CD4-positive, alpha-beta T cell treated with Interleukin-4 for 1 hour (primary cell): ENCODE data around the gene PF4V1.
"Not testable (repeated sequence)": the region's sequence is repeated elsewhere in the genome, so short reads cannot be mapped to it uniquely, and the experiment has no call there.

Experiments
- DNase-seq, 2 donors: peaks; one replicate each; pipeline ENCODE4 v3.0.0-alpha.2; 2020 to 2022

The PF4V1 gene

DNA sequence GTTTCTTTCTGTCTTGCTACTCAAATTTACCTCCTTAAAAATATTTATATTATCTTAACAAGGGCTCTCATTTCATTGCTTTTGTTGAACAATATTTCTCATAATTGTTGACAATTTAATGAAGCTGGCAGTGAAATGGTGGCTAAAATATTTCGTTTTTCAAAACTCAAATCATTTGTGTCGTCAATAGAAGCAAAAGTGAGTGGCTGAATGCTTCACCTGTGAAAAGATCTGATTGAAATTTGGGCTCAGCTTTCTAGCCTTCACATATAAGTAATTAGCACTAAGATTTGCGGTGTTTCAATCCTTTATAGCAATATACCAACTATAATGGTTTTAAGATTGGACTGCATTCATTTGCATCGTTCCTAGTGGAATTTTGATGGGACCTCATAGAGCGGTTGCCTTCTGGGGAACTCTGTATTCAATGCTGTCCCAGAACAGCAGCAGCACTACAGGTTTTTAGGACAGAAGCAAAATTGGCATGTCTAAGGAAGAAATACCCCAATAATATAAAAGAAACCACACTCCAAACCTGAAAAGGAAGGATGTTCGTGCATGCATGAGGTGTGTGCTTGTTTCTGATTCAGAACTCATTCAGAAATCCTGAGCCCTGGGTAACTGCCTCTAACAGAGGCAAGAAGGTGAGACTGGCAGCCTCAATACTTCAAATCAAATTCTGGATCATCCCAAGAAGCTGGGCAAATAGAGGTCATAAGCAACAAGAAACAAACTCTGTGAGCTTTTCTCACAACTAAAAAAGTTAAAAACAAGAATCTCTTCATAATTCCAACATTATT is 18.6 kb downstream of the PF4V1 start:
- no peak for DNase-seq

DNA sequence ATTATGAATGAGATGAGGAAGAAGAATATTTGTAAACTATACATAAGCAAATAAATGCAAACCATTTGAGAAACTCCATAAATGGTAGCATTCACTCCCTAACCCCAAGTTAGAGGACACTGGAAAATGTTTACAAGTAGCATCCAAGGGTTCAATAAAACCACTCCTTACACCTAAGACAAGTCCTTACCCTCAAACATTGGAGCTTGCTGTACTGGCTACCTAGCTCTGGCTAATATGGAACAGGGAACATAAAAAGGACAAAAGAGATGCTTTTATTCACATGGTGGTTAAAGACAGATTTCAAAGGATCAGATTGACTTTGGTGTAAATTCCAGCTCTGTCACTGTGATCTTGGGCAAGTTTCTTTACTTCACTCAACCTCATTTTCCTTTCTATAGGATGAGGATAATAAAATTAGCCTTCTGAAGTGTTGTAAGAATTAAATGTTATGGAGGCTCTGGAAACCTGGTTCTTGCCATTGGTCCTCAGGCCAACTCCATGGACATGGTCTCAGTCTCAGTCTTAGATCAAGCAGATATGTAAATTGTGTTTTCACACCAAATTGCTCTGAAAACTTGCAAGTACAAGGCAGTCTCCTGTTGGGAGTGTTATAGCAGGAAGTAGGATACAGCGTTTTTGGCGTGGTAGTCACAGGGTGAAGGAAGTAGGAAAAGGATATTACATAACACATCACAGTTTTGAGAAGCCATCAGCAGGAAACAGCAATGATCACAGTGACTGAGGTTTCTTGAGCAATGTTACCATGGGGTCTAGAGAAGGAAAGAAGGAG is 19.4 kb downstream of the PF4V1 start:
- peak in 1 of 2 donors; percentile 19 for DNase-seq

- DNase-seq = no peak
Observed at GRCh38 chr4:73874386-73874785, 21.3 kb downstream of the PF4V1 start.

DNA sequence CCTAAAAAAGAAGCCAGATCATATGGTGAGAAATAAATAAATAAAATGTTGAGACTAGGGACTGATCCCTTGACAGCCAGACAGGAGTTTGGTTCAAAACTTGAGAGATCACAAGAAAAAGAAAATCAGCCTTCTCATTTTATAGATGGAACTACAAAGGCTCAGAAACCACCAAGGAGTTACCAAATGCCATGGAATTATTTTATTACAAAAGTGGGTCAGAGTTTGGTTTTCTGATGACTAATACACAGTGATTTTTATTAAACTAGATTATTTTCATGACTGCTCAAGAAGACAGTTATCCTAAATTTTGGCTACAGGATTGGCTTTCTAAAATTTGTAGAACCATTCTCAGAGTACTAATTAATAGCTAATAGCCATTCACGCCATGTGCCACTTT is 22.3 kb downstream of the PF4V1 start:
- DNase-seq = no peak

DNA sequence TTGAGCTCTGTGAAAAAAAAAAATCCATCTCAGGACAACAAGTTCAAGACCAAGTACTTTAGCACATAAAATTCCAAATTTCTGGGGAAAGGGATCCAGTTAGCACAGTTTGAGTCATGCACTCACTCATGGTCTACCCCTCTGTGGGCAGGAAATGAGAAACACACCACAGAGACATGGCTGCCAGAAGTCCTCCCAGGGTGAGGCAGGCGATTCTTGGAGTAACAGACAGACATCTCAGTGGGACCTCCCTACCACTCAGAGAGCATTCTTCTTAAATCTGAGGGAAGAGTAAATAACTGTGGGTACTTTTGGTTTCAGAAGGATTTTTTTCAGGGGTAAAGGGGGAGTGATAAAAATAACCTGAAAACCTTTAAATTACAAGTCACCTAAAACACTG is 30.2 kb downstream of the PF4V1 start:
- no peak for DNase-seq

DNA sequence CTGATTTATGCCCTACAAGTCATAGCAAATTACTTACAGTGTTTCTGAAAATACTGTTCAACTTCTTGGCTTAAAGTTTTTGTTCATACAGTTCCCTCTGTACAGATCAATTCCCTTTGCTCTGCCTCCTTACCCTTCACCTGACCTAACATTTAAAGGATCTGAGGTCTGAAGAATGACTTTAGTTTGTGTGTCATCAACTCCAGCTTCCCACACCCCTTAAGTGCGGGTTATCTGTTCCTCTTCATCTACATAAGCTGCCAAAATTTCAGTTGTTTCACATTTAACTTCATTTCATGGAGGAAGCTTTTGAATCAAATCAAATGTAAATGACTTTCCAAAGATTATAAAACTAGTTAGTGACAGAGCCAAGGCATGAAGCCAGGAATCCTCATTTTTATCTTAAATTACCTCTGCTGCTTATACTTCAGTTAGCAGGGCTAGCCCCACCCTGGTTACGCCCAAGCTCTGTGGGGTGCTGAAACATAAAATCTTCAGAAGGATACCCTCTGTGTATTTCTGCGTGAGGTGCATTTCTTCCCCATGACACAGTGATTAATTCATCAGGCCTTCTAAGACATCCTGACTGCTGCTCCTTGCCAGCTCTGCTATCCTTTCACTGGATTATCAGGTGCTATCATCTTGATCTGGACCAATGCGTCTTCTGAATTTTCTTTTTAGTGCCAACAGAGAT is 32.6 kb downstream of the PF4V1 start:
- DNase-seq = no peak

DNA sequence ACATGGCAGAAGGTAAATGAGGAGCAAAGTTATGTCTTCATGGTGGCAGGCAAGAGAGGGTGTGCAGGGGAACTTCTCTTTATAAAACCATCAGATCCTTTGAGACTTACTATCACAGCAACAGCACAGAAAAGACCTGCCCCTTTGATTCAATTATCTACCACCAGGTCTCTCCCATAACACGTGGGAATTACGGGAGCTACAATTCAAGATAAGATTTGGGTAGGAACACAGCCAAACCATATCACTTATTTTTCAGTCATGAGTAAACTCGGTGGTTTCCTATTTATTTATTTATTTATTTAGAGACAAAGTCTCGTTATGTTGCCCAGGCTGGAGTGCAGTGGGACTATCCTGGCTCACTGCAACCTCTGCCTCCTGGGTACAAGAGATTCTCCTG is 38.2 kb downstream of the PF4V1 start:
- no peak for DNase-seq

- DNase-seq = no peak
Observed at GRCh38 chr4:73891739-73892405, 38.8 kb downstream of the PF4V1 start.

- DNase-seq = no peak
Observed at GRCh38 chr4:73892966-73893365, 39.9 kb downstream of the PF4V1 start.

DNA sequence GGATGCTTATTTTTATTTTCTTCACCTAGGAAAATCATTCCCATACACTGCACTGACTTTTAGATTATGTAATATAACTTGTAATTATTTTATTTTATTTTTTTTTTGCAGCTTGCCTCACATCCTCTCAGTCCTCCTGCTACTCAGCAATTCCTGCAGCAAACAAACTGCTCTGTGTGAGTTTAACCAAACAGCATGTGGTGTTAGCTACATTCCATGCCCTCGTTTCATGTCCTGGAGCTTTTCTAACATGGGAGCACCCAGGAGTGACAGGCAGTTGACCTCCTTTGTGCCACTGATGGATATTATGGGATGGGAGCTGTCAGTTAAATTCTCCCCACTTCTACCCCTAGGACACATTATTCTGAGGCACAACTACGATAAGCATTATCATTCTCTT is 40.9 kb downstream of the PF4V1 start:
- DNase-seq = no peak

DNA sequence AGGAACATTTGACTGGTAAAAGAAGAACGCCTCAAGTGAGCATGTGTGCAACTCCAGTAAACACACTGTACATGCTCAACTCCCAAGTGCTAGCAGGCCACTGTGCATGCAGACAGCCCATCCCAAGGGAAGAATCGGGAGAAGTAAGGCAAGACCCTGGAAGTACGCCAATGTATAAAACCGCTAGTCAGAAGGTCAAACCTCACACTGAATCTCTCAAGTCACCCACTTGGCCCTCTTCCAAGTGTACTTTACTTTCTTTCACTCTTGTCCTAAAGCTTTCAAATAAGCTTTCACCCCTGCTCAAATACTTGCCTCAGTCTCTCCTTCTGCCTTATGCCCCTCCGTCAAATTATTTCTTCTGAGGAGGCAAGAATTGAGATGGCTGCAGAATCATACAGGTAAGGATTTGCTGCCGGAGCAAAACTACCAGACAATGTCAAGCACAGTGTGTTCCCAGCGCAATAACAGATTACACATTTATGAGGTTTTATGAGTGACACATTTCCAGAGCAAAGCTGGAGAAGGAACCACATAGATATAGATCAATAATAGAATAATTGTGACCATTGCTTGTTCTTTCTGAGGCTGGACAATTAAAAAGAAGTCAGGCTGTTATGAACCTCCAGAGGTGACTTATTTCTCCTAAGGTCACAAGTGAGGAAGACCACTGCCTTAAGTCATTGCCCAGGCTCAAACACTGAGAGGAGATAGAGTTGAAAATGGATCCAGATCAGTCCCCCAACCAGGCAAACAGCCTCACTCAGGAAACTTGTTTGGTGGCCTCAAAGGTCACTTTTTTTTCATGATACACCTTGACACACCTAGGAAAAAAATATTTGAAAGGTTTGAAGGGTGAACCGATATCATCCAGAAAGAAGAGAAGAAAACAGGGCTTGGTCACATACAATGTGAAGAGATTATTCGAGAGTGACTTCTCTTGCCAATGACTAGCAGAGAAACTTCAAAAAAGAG is 42.4 kb downstream of the PF4V1 start:
- DNase-seq = no peak

- no peak for DNase-seq
Observed at GRCh38 chr4:73896416-73896815, 43.3 kb downstream of the PF4V1 start.

- DNase-seq = no peak
Observed at GRCh38 chr4:73897380-73898136, 44.5 kb downstream of the PF4V1 start.

DNA sequence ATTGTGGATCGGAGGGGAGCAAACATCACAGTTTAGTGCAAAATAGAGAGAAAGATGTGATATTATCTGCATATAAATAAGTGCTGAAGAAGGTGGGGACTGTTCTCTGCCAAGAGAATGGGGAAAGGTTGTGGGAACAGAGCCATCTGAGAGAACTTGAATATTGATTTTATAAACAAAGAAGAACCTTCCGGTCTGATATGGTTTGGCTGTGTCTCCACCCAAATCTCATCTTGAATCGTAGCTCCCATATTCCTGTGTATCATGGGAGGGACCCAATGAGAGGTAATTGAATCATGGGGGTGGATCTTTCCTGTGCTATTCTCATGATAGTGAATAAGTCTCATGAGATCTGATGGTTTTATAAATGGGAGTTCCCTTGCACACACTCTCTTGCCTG is 46.2 kb downstream of the PF4V1 start:
- DNase-seq = not testable (repeated sequence)

DNA sequence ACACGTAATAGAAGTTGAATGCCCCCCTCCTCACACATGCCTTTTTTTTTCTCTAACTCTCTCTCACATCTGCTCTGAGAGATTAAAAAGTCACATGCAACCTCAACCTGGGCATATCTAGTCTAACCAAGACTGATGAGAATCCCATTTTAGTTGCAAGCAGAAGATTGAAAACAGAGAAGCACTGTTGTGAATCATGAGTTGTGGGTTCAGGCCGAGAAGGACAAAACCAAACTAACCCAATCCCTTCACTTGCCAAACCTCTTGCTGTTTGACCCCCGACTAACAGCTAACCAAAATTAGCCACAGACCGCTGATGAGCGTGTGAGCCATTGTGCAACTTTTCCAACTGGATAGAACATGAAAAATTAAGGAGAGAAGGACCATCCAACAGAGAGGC is 47.9 kb downstream of the PF4V1 start:
- no peak for DNase-seq

DNA sequence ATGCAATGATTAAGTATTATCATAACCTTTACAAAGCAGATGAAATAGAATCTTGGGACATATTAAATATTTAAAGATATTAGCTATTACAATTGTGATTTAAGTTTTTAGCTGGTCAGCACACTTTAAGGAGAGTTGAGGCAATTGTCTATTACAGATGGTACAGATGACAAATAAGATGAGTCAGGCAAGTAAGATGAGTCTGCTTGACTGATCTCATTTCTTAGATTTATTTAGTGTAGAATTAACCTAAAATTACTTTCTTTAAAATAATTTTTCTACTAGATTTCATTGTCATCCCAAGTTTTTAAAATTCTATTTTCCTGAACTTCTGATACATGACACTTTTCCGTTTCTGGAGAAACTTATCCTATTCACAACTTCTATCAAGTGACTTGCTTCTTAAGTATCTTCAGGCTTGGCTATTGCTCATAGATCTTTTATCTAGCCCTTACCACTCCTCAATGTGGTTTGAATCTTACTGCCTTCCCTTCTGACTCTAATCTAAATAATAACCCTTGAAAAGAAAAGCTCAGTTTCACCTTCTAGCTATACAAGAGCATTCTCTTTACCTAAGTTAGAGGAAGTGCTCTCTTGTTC is 49.0 kb downstream of the PF4V1 start:
- no peak for DNase-seq

- DNase-seq = no peak
Observed at GRCh38 chr4:73902817-73903547, 49.9 kb downstream of the PF4V1 start.
